Brain microvascular endothelial cell (primary cell): Measurements from ENCODE around the gene RASSF3.

Experiments used
- DNase-seq: peaks from one replicate; pipeline ENCODE4 v3.0.0-alpha.2; 2020
- H3K27ac ChIP-seq: fragments of 250-450 bp; sonication (Bioruptor Pico); 2 replicates; pipeline ENCODE4 v1.5.1; 2020; ENCODE audit warnings: mild to moderate bottlenecking, moderate library complexity
- H3K27me3 ChIP-seq: fragments of 250-450 bp; sonication (Bioruptor Pico); replicated peaks from 2 replicates; pipeline ENCODE4 v1.5.1; 2020; ENCODE audit warnings: mild to moderate bottlenecking
- H3K36me3 ChIP-seq: fragments of 250-450 bp; sonication (Bioruptor Pico); replicated peaks from 2 replicates; pipeline ENCODE4 v1.5.1; 2020; ENCODE audit warnings: mild to moderate bottlenecking
- H3K4me3 ChIP-seq: 2 replicates; pipeline ENCODE4 v1.5.1; 2011; ENCODE audit warnings: low read depth, mild to moderate bottlenecking, control low read depth, low read length, moderate library complexity
- in situ Hi-C: cut with HindIII; loops from 2 replicates; pipeline ENCODE4 v1.10.0; 2017; ENCODE audit warnings: low sequenced_read_pairs, low pct_ligation_motif_present
- TF ChIP-seq, protein P1 (sequence below): IDR thresholded peaks from 2 replicates; pipeline ENCODE4 v1.5.1; 2011; ENCODE audit warnings: low read depth, mild to moderate bottlenecking, moderate library complexity, low read length, control low read depth, inconsistent platforms; ENCODE audit errors: missing control alignments

The RASSF3 gene

GRCh38 chr12:64682572-64683277 is 72.4 kb downstream of the RASSF3 start:
- H3K27ac ChIP-seq: no peak overlapping the region
- H3K27me3 ChIP-seq: no peaks in the 10 kb centered on the region
- H3K4me3 ChIP-seq: no peak overlapping the region
- H3K36me3 ChIP-seq: no peaks in the 10 kb centered on the region
- TF ChIP-seq, protein P1, sequence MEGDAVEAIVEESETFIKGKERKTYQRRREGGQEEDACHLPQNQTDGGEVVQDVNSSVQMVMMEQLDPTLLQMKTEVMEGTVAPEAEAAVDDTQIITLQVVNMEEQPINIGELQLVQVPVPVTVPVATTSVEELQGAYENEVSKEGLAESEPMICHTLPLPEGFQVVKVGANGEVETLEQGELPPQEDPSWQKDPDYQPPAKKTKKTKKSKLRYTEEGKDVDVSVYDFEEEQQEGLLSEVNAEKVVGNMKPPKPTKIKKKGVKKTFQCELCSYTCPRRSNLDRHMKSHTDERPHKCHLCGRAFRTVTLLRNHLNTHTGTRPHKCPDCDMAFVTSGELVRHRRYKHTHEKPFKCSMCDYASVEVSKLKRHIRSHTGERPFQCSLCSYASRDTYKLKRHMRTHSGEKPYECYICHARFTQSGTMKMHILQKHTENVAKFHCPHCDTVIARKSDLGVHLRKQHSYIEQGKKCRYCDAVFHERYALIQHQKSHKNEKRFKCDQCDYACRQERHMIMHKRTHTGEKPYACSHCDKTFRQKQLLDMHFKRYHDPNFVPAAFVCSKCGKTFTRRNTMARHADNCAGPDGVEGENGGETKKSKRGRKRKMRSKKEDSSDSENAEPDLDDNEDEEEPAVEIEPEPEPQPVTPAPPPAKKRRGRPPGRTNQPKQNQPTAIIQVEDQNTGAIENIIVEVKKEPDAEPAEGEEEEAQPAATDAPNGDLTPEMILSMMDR: no peak
- DNase-seq: peak; percentile 39
- in situ Hi-C loops: no loop called here

DNA sequence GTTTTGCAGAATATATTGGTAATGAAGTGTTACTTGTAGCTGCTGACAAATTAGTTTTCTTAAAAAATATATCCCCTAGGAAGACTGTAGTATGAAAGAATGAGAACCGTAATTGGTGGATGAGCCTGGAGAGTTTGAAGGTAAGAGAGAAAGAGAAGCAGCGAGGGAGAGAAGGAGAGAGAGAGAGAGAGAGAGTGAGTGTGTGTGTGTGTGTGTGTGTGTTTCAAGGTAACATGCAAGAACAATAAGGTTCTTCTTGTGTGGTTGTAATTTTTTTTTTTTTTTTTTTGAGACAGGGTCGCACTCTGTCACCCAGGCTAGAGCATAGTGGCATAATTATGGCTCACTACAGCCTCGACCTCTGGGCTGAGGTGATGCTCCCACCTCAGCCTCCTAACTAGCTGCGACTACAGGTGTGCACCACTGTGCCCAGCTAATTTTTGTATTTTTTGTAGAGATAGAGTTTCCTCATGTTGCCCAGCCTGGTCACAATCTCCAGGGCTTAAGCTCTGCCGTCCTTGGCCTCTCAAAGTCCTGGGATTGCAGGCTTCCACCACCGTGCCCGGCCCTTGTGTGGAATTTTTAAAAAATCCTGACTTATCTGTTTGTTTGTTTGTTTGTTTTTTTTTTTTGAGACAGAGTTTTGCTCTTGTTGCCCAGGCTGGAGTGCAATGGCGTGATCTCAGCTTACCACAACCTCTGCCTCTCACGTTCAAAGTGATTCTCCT is 73.7 kb downstream of the RASSF3 start:
- no peak overlapping the region for H3K27ac ChIP-seq
- no peak for DNase-seq
- TF ChIP-seq, protein P1: no peak
- H3K27me3 ChIP-seq: no peaks in the 10 kb centered on the region
- in situ Hi-C loops: no loop called here
- H3K36me3 ChIP-seq: peaks cover 3% of the 10 kb centered on the region
- no peak overlapping the region for H3K4me3 ChIP-seq

DNA sequence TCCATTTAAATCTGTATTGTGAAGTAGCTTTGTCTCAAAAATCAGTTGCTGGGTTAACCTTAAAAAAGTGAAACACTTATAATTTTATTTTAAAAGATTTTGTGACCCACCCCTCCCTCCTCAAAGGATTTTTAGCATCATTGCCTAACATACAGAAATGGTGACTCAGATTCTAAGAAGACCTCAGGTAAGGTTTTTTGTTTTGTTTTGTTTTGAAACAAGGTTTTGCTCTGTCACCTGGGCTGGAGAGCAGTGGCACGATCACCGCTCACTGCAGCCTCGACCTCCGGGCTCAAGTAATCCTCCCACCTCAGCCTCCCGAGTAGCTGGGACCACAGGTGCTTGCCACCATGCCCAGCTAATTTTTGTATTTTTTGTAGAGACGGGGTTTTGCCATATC is 74.8 kb downstream of the RASSF3 start:
- DNase-seq: no peak
- TF ChIP-seq, protein P1: no peak
- in situ Hi-C loops: no loop called here
- no peak overlapping the region for H3K4me3 ChIP-seq
- no peaks in the 10 kb centered on the region for H3K27me3 ChIP-seq
- H3K27ac ChIP-seq: no peak overlapping the region
- peaks cover 3% of the 10 kb centered on the region for H3K36me3 ChIP-seq

GRCh38 chr12:64685605-64686004 is 75.3 kb downstream of the RASSF3 start:
- Histone ChIP-seq H3K27me3 (no peaks in the 10 kb centered on the region), H3K27ac (no peak overlapping the region), H3K4me3 (no peak overlapping the region), H3K36me3 (peaks cover 3% of the 10 kb centered on the region)
- no peak for DNase-seq
- TF ChIP-seq, protein P1: no peak
- in situ Hi-C loops: no loop called here

DNA sequence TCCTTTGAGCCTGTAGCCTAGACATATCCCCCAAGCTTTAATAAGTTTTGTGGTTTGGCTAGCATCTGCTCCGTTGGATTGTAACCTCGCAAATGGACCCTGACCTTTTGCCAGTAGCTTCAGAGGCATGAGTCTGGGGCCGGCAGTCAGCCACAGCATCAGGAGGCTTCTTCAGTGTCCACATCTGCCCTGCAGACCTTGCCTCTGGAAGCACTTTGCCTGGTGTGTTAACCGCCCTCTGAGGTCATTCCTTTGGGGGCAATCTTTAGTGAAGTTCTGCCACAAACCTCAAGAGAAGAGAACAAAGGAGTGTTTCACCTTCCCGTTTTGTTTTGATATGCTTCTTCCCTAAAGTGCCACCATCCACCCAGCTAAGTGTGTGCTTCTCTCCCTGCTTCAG is 77.5 kb downstream of the RASSF3 start:
- H3K27ac ChIP-seq: no peak overlapping the region
- no peaks in the 10 kb centered on the region for H3K27me3 ChIP-seq
- TF ChIP-seq, protein P1: no peak
- H3K36me3 ChIP-seq: peaks cover 3% of the 10 kb centered on the region
- no peak for DNase-seq
- H3K4me3 ChIP-seq: no peak overlapping the region
- in situ Hi-C loops: no loop called here
